Activated CD8-positive, alpha-beta memory T cell treated with anti-CD3 and anti-CD28 coated beads for 24 hours (primary cell): ENCODE results near the gene FOXO3.
A peak's percentile ranks its signal among the peaks of the same experiment; 100 is the strongest.
"Not testable (repeated sequence)": the region's sequence is repeated elsewhere in the genome, so short reads cannot be mapped to it uniquely, and the experiment has no call there.

ENCODE experiments used
- DNase-seq: peaks from one replicate; pipeline ENCODE4 v3.0.0-alpha.2; 2020

FOXO3 gene

GRCh38 chr6:108556250-108556649 is 4.5 kb upstream of the FOXO3 start:
- no peak for DNase-seq

DNA sequence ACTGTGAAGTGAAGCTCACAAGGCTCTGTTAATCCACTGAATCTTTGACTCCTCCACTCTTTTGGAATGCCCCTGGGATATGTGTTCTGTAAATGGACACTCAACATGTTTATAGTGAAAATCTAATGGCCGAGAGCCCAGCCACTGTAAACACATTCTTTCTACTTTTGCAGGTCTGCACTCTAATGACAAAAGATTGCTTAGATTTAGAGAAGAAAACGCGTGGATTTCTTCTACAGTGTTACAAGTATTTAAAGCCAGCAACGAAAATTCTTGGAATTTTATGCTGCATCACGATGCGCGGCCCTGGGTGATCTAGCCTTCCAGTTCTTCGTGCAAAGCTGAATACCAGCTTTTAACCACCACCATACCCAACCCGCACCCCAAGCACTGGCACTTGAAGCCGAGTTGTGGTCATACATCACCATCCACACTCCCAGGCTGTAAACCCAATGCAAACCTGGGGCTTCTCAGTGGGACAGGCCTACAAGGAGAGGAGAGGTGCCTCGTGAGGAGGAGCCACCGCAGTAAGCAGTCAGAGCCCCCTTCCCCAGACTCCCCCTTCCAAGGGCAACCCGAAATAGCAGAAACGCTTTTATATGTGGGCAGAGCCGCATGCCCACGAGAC is 3.7 kb upstream of the FOXO3 start:
- no peak for DNase-seq

- peak; percentile 87 for DNase-seq
These were observed 3.0 kb upstream of the FOXO3 start for GRCh38 chr6:108557494-108558371.

DNA sequence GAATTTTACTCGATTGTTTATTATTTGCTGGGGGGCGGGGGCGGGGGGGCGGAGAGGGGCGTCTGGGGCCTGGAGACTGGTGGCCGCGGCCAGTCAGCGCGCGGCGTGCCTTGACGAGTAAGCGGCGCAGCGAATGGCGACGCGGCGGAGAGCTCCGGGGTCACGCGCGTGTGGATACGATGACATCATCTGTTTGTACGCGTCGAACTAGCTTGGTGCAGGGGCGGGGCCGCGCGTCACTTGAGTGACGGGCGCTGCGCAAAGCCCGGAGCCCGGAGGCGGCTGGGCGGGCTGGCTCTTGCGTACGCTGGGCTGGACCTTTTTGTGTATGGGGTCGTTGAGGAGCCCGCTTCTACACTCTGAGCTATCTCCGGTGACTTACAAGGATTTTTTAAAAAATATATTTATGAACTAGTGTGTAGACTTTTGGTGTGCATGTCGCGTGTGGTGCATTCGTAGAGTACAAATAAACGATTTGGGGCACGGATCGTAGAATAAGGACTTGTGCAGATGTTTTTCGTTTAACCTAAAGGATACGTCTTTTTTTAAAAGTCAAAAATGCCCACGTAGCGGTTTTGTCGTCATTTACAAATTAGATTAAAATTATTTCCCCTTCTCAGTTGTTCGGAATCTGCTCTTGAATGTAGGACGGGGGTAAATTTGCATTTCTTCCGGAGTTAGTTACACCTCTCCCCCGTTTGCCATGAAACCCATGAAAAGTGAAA is 2.2 kb upstream of the FOXO3 start:
- peak; percentile 95 for DNase-seq

- peak; percentile 88 for DNase-seq
These were observed 1.4 kb upstream of the FOXO3 start for GRCh38 chr6:108559097-108559883.

DNA sequence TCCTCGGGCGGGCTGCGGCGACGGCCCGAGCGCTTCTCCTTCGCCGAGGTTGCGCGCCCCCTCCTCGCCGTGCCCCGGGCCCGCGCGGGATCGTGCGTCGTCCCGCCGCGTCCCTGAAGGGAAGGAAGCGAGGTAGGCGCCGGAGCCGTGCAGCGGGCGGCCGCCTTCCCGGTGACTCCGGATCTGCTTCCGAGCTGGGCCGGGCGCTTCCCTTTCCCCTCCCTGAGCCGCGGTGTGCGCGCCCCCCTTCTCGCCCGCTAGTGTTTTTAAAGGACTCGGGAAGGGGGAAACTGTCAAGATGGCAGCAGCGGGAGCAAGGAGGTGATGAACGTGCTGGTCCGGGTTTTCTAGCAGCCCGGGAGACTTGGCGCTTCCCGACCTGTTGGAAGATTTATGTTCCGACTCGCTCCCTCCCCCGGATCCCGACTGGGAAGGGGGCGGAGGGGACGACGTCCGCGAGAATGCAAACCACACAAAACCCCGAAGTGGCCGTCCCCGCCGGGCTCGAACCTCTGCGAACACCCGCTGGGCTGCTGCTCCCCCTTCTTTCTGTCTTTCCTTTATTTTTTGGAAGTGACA is 744 bp upstream of the FOXO3 start:
- DNase-seq = no peak

DNA sequence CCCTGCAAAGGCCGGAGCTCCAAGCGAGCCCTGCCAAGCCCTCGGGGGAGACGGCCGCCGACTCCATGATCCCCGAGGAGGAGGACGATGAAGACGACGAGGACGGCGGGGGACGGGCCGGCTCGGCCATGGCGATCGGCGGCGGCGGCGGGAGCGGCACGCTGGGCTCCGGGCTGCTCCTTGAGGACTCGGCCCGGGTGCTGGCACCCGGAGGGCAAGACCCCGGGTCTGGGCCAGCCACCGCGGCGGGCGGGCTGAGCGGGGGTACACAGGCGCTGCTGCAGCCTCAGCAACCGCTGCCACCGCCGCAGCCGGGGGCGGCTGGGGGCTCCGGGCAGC is 561 bp downstream of the FOXO3 start:
- not testable (repeated sequence) for DNase-seq

DNA sequence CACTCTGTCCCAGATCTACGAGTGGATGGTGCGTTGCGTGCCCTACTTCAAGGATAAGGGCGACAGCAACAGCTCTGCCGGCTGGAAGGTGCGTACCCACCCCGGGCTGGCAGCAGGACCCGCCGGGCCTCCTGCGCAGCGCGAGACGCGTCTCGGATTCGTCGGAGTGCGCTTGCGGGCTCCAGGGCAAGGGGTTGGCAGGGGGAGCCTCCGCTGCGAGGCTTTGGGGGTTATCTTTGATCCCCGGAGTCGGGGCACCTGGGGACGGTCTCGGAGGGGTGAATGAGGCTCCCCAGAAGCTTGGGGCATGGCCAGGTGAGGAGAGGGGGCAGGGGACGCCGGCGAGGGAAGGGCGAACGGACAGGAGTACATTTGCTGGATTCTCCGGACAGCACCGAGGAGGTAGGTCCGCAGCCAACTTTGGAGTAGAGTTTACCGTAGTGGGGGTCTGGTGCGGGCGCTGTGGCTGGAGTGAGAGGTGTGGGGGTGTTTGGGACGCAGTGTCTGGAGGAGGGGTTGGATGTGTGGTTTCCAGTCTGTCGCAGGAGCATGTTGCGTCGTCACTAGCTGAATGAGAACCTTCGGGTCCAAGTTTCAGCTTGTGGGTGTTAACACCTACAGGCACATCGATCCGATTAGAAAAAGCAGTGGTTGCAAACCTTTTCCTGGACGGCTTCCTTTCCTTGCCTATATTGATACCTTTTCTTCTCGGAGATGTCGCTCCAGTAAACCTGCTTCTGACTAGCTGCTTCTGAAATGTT is 1.2 kb downstream of the FOXO3 start:
- DNase-seq = no peak

- no peak for DNase-seq
These were observed 1.8 kb downstream of the FOXO3 start for GRCh38 chr6:108562503-108562993.

DNA sequence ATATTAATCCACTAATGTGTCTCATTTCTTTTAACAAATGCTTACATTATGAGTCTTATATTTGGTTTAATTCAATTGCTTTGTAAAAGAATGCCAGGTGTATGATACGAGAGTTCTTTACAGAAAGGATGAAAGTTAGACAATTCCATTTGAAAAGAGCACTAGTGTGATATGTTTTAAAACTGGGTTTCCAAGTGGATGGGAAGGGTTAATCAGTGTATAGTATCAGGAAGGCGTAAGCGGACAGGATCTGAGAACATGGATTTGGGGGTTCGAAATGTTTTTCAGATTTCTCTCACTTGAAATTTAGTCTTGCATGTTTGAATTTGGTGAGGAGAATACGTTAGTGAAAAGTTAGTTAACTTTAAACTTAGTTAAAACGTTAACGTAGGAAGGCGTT is 2.6 kb downstream of the FOXO3 start:
- DNase-seq = no peak

DNA sequence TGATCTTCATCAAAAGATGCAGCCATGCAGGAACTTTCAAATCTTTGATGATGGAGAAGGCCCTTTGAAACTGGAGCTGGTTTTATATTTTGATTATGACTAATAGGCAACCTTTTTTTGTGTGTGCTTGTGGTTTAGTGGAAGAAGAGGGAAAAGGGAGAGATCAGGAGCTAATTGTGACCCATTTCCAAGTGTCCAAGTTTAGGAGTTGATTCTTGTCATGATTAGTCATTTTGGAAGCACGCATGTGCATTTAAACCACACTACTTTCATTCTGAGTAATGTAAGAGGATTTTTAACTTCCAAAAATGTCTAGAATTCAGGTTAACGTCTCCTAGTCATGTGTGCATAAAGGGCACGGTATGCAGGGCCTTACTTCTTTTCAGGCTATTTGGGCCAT is 3.5 kb downstream of the FOXO3 start:
- no peak for DNase-seq

- DNase-seq = no peak
These were observed 4.5 kb downstream of the FOXO3 start for GRCh38 chr6:108565091-108565766.

DNA sequence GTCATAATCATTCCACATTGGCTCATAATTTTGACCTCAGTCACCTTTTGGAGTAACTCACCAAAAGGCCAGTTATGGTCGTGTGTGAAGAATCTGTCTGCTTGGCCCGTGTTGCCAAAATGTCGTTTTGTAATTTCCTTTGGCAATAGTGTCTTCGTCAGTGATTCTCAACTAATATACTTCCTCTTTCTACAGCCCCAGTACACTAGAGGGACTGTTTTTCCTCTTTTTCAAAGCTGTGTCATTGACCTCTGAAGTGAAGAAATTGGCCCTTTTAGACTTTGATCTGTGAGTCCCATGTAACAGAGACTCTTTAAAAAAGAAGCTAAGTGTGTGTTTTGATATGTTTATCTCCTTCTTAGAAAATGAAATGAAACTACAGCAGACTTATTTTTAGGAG is 5.2 kb downstream of the FOXO3 start:
- no peak for DNase-seq

GRCh38 chr6:108566406-108566805 is 5.7 kb downstream of the FOXO3 start:
- DNase-seq = no peak

DNA sequence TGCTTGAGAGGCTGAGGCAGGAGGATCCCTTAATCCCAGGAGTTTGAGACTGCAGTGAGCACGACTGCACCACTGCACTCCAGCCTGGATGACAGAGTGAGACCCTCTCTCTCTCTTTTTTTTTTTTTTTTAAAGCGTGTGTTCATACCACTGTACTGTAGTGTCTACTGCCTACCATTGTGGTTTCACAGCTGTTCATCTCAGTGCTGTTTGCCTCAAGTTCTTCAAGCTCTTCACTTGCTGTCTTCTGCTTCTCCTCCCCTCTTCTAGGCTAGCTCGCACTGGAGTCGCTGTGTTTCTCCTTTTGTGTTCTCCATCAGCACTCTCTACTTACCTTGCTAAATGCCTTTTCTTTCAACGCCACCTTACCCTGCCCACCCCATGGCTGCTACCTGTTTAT is 7.4 kb downstream of the FOXO3 start:
- no peak for DNase-seq

- no peak for DNase-seq
These were observed 8.0 kb downstream of the FOXO3 start for GRCh38 chr6:108568551-108569305.

DNA sequence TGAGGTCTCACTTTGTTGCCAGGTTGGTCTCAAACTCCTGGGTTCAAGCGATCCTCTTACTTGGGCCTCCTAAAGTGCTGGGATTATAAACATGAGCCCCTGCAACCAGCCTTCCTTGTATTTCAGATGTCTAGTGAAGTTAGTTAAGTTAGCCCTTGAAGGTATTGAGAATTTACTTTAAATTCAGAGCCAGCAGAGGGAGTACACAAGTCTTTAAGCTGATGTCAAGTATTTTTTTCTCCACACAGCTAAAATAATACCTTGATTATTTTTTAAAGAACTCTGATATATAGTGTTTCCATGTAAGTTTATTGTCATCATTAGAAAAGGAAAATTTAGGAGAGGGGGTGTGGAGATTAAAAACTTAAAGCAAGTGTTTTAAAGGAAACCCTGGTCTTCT is 9.8 kb downstream of the FOXO3 start:
- no peak for DNase-seq

GRCh38 chr6:108574457-108575141 is 13.9 kb downstream of the FOXO3 start:
- DNase-seq = no peak

DNA sequence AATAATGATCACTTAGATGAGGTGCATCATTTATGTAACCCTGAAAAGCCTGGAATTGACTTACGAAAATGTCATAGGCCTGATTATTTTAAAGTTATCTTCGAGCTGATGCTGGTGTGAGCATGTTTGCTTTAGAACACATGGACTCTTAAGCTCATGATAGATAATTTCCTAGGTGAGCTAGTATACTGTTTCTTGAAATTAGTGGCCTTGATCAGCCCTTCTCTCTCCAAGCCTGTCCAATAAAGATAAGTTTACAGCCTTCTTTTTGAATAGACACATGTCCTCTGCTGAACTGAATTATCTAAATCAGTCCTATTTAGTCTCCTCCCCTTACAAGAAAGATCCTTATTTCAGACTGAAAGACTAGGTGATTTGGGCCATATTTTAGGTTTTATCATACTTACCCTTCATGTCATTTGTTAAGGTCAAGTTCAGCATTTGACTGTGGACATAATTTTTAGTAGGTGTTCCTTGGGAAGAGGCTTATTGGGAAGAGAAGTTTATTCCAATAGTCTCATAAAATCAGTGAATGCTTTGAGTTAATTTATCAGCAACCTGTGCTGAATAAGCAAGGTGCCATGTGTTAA is 15.3 kb downstream of the FOXO3 start:
- DNase-seq = no peak
